ENCODE results near the gene CCDC12. TPM values are rescaled to one million over a fixed set of nuclear protein-coding genes. Genes with fewer than 3 reads are reported as not detected.

CCDC12 gene
- total and polyA plus RNA-seq, 2 of the 13 experiments (the other 11 are each of a cell fraction or from before 2014, with no cell fraction given) = 30.1 to 49.5 TPM

DNA sequence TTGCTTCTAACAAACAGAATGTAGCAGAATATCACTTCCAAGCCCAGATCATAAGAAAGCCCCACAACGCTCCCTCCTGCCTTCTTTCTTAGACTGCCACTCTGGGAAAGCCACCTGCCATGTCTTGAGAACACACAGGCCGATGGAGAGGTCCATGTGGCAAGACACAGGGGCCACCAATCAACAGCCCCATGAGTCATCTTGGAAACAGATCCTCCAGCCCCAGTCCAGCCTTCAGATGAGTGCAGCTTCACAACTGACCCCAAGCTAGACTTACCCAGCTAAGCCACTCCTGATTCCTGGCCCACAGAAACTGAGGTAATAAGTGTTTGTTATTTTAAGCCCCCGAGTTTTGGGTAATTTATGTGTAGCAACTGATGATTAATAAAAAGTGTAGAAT is 59.3 kb downstream of the CCDC12 start:
- in situ Hi-C loops (cut with HindIII; ENCODE audit: extremely low pct_ligation_motif_present, low pct_unique_long_range_greater_than_20kb) = no loop called here
- no peaks in the 10 kb centered on the region for H4K20me1 ChIP-seq (ENCODE audit: insufficient read depth, low read length)
- CTCF ChIA-PET (ENCODE audit: low intra/inter-chr PET ratio, low total read pairs) = no interaction called here
- H3K9me3 ChIP-seq (ENCODE audit: low read length) = no peaks in the 10 kb centered on the region; the same call in 1 of the 2 replicates
- H3K36me3 ChIP-seq (replicated peaks in 1 of 2; ENCODE audit: control insufficient read depth in 1 of 2, insufficient read depth in 2 of 2, low read length in 2 of 2) = peaks cover 21 to 50% of the 10 kb centered on the region in 2 experiments
- TF ChIP-seq POLR2G (IDR thresholded peaks at IDR 0.05; ENCODE audit: low read depth, low read length) = 0 out of 2 replicates have a peak, but pooled peaks have one; percentile 24
- no peak for TF ChIP-seq REL (CRISPR knock-in tag; conservative IDR thresholded peaks at IDR 0.05)
- TF ChIP-seq ZNF432 (CRISPR knock-in tag; IDR thresholded peaks at IDR 0.05; ENCODE audit: borderline replicate concordance) = no peak
- ATAC-seq = no peak
- no peak overlapping the region for H3K27ac ChIP-seq (ENCODE audit: extremely low read length, insufficient read depth, low read length)
- no peak overlapping the region for H3K4me2 ChIP-seq (ENCODE audit: low read depth, low read length)
- no peak for FAIRE-seq
- POLR2A ChIA-PET = interaction anchor here (0.7 kb wide), 1 partner anchor 60 kb away, joined by 3 read pairs; no protein-coding TSS in a partner anchor
- no peak for DNase-seq (ENCODE audit: low spot score)
- no peak overlapping the region for H3K9ac ChIP-seq (ENCODE audit: insufficient read depth, low read depth, low read length)
- 87% methylated on average over 3 of the region's 3 CpGs for WGBS (ENCODE audit: low lambda C conversion rate)
- no peaks in the 10 kb centered on the region for H3K79me2 ChIP-seq (ENCODE audit: insufficient read depth, low read length)
- H2AFZ ChIP-seq (ENCODE audit: low read length) = no peak overlapping the region
- H3K4me1 ChIP-seq (ENCODE audit: insufficient read depth, low read length) = 0 out of 2 replicates have a peak, but pooled peaks cover 5% of the 10 kb centered on the region
- no peaks in the 10 kb centered on the region for H3K27me3 ChIP-seq (ENCODE audit: control insufficient read depth in 1 of 2, insufficient read depth in 2 of 2, low read length in 2 of 2)
- BruUV-seq (replicated peaks) = no TSS peak
- no peak overlapping the region for H3K4me3 ChIP-seq (replicated peaks in 1 of 3; ENCODE audit: insufficient read depth in 1 of 3, low read depth in 2 of 3, low read length in 3 of 3)
- intact Hi-C loops (cut with micrococcal nuclease; ENCODE audit: unreplicated experiment) = no loop called here

DNA sequence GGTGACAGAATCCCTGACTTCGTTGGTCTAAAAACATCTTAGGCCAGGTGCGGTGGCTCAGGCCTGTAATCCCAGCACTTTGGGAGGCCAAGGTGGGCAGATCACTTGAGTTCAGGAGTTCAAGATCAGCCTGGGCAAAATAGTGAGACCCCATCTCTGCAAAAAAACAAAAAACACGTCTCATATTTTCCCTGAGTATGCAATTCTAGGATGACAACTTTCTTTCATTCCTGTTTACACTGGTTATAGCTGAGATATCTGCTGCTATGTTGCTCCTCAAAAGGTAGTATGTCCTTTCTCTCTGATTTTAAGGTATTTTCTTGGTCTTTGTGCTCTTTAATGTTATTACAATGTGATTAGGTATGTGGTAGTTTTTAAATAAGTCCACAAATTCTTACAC is 59.7 kb downstream of the CCDC12 start:
- Histone ChIP-seq H3K4me1 (ENCODE audit: insufficient read depth, low read length) (0 out of 2 replicates have a peak, but pooled peaks cover 5% of the 10 kb centered on the region), H3K79me2 (ENCODE audit: insufficient read depth, low read length) (no peaks in the 10 kb centered on the region), H3K4me2 (ENCODE audit: low read depth, low read length) (no peak overlapping the region), H4K20me1 (ENCODE audit: insufficient read depth, low read length) (no peaks in the 10 kb centered on the region), H3K9me3 (ENCODE audit: low read length) (no peaks in the 10 kb centered on the region; the same call in 1 of the 2 replicates), H3K9ac (ENCODE audit: insufficient read depth, low read depth, low read length) (no peak overlapping the region), H3K27me3 (ENCODE audit: control insufficient read depth in 1 of 2, insufficient read depth in 2 of 2, low read length in 2 of 2) (no peaks in the 10 kb centered on the region), H2AFZ (ENCODE audit: low read length) (no peak overlapping the region), H3K4me3 (replicated peaks in 1 of 3; ENCODE audit: insufficient read depth in 1 of 3, low read depth in 2 of 3, low read length in 3 of 3) (no peak overlapping the region), H3K27ac (ENCODE audit: extremely low read length, insufficient read depth, low read length) (no peak overlapping the region), H3K36me3 (replicated peaks in 1 of 2; ENCODE audit: control insufficient read depth in 1 of 2, insufficient read depth in 2 of 2, low read length in 2 of 2) (peaks cover 16 to 45% of the 10 kb centered on the region in 2 experiments)
- intact Hi-C loops (cut with micrococcal nuclease; ENCODE audit: unreplicated experiment) (no loop called here), in situ Hi-C loops (cut with HindIII; ENCODE audit: extremely low pct_ligation_motif_present, low pct_unique_long_range_greater_than_20kb) (no loop called here)
- ATAC-seq = no peak
- no TSS peak for BruUV-seq (replicated peaks)
- no peak for DNase-seq (ENCODE audit: low spot score)
- ChIA-PET POLR2A (interaction anchor here (0.7 kb wide), 1 partner anchor 60 kb away, joined by 3 read pairs; no protein-coding TSS in a partner anchor), CTCF (ENCODE audit: low intra/inter-chr PET ratio, low total read pairs) (no interaction called here)
- TF ChIP-seq ZNF83 (CRISPR knock-in tag; IDR thresholded peaks at IDR 0.05; ENCODE audit: borderline replicate concordance) (no peak), ARNT (IDR thresholded peaks at IDR 0.05) (no peak), THAP11 (CRISPR knock-in tag; IDR thresholded peaks at IDR 0.05) (no peak), MAFK (conservative IDR thresholded peaks at IDR 0.05 in 1 of 2, IDR thresholded peaks at IDR 0.05 in 1 of 2; ENCODE audit: low read length in 2 of 2) (0 out of 4 replicates have a peak, but pooled peaks of 1 of the 2 experiments have one; percentile 18), GABPB1 (CRISPR knock-in tag; IDR thresholded peaks at IDR 0.05) (no peak), SNAPC2 (CRISPR knock-in tag; IDR thresholded peaks at IDR 0.05) (no peak), FOXK2 (IDR thresholded peaks at IDR 0.05) (no peak), ZNF629 (CRISPR knock-in tag; conservative IDR thresholded peaks at IDR 0.05) (no peak), MAFF (IDR thresholded peaks at IDR 0.05; ENCODE audit: low read depth, low read length) (0 out of 2 replicates have a peak, but pooled peaks have one; percentile 13)
- TF ChIP-seq, protein P1, sequence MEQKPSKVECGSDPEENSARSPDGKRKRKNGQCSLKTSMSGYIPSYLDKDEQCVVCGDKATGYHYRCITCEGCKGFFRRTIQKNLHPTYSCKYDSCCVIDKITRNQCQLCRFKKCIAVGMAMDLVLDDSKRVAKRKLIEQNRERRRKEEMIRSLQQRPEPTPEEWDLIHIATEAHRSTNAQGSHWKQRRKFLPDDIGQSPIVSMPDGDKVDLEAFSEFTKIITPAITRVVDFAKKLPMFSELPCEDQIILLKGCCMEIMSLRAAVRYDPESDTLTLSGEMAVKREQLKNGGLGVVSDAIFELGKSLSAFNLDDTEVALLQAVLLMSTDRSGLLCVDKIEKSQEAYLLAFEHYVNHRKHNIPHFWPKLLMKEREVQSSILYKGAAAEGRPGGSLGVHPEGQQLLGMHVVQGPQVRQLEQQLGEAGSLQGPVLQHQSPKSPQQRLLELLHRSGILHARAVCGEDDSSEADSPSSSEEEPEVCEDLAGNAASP (CRISPR knock-in tag; IDR thresholded peaks at IDR 0.05; ENCODE audit: borderline replicate concordance) = no peak
- TF ChIP-seq, protein P2, sequence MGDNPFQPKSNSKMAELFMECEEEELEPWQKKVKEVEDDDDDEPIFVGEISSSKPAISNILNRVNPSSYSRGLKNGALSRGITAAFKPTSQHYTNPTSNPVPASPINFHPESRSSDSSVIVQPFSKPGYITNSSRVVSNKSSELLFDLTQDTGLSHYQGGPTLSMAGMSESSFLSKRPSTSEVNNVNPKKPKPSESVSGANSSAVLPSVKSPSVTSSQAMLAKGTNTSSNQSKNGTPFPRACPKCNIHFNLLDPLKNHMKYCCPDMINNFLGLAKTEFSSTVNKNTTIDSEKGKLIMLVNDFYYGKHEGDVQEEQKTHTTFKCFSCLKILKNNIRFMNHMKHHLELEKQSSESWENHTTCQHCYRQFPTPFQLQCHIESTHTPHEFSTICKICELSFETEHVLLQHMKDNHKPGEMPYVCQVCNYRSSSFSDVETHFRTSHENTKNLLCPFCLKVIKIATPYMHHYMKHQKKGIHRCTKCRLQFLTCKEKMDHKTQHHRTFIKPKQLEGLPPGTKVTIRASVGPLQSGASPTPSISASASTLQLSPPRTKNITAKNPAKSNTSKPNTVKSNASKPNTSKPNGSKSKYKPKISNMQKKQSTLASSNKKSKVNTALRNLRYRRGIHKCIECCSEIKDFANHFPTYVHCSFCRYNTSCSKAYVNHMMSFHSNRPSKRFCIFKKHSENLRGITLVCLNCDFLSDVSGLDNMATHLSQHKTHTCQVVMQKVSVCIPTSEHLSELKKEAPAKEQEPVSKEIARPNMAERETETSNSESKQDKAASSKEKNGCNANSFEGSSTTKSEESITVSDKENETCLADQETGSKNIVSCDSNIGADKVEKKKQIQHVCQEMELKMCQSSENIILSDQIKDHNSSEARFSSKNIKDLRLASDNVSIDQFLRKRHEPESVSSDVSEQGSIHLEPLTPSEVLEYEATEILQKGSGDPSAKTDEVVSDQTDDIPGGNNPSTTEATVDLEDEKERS (CRISPR knock-in tag; IDR thresholded peaks at IDR 0.05) = no peak
- WGBS (ENCODE audit: low lambda C conversion rate) = 100% methylated on average over 3 of the region's 3 CpGs
- no peak for FAIRE-seq
